Measurements from ENCODE around the gene TPRN.

TPRN gene

DNA sequence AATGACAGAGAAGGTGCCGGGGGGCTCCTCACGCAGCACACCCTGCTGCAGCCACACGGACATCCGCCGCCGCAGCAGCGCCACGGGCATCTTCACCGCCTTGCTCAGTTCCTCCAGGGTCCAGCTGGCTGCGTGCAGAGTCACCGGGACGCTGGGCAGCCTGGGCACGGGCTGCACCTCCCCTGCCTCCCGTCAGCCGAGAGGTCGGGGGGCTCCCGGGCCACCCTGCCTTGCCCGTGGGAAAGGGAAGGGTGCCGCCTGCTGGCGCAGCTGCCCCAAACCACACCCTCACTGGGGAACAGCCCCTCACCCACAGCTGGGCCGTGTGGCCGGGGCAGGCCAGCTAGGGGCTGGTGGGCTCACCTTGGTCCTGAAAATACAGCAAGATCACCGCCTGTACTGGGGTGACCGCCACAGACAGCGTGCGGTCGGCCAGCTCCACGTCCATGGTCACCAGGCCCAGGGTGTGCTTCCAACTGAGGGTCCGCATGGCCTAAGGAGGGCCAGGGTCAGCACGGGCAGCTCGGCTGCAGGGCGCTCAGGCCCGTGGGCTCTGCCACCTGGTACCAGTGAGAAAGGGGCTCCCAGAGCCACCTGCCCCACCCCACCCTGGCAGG is 25.1 kb downstream of the TPRN start:
- DNase-seq: no peak

DNA sequence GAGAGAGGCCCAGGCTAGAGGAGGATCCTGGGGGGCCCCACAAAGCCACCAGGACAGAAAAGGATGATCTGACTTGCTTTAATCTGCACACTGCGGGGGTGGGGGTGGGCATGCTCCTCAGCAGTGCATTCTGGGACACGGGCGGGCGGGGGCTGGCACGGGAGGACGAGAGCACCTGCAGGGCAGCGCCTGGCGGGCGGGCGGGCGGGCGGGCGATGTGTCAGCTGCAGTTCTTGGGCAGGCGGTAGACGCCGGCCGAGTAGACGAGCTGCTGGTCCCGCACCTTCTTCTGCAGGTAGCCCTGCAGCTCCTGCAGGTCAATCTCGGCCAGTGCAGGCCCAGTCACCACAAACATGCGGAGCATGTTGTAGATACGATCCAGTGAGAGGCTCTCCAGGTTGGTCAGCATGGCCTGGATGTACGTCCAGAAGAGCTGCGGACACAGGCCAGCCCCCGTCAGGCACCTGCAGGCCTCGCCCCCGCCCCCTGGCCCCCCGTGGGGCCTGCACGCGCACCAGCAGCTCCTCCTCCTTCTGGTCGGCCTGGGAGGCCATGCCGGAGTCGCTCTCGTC is 25.7 kb downstream of the TPRN start:
- peak in 3 of 56 donors; percentile 24 to 41 (median 28) for DNase-seq

DNA sequence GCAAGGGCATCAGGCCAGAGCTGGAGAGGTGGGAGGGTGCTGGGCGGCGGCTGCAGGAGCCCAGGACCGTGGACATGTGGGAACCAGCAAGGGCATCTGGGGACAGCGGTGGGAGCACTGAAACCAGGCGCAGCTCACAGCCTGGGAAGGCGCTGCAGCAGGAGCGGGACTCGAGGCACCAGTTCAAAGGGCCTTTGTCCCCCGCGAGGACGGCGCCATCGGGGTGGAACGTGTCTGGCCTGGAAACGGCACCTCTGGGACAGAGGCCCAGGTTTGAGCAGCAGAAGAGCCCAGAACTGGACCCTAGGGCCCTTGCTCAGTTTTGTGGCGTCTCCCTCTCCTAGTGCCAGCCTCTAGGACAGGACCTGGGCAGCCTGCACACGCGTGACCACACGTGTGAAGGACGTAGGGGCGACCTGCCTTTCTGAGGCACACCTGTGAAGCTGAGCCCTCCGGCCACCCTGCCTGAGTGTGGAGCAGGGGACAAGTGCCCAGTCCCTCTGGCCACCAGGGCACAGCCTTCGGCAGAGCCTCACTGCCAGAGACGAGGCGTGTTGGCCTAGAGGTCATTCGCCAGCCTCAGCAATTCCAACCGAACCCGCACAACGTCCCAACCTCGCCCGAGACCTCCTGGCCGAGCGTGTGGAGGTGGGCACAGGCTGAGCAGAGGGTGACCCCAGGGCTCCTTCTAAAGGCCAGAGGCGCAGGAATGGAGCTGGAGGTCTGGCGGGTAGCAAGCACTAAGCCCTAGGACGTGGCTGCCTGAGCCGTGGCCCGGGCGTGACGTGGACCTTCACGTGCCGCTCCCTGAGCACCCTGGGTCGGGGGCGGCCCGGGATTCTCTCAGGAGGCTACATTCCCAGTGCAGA is 26.5 kb downstream of the TPRN start:
- no peak for DNase-seq

GRCh38 chr9:137172901-137173795 is 27.4 kb downstream of the TPRN start:
- no peak for DNase-seq

GRCh38 chr9:137171149-137171900 is 29.2 kb downstream of the TPRN start:
- no peak for DNase-seq

GRCh38 chr9:137170486-137171148 is 29.9 kb downstream of the TPRN start:
- no peak for DNase-seq

DNA sequence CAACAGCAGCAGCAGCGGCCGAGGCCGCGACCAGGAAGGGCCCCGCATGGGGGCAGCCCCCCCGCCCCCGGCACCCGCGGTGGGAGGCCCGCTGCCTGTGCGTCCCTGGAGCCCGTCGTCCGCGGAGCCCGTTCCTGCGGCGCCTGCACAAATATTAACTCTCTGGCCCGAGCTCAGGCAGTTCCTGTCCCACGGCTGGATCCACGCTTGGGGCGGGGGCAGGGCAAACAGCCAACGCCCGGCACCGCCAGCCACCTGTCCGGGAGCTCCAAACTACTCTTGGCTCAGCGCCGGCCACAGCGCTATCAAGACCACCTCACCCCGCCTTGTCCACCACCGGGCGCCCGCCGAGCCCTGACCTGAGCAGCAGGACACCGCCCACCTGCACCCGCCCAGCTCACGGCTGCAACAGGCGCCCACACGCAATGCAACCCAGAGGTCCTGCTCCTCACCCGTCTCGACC is 30.6 kb downstream of the TPRN start, which contains the start of gene LRRC26:
TSS of gene LRRC26 (minus strand) at position 156 of the 463 bp plus-strand sequence. CDS start at position 48, 108 bp downstream.
- DNase-seq: no peak

DNA sequence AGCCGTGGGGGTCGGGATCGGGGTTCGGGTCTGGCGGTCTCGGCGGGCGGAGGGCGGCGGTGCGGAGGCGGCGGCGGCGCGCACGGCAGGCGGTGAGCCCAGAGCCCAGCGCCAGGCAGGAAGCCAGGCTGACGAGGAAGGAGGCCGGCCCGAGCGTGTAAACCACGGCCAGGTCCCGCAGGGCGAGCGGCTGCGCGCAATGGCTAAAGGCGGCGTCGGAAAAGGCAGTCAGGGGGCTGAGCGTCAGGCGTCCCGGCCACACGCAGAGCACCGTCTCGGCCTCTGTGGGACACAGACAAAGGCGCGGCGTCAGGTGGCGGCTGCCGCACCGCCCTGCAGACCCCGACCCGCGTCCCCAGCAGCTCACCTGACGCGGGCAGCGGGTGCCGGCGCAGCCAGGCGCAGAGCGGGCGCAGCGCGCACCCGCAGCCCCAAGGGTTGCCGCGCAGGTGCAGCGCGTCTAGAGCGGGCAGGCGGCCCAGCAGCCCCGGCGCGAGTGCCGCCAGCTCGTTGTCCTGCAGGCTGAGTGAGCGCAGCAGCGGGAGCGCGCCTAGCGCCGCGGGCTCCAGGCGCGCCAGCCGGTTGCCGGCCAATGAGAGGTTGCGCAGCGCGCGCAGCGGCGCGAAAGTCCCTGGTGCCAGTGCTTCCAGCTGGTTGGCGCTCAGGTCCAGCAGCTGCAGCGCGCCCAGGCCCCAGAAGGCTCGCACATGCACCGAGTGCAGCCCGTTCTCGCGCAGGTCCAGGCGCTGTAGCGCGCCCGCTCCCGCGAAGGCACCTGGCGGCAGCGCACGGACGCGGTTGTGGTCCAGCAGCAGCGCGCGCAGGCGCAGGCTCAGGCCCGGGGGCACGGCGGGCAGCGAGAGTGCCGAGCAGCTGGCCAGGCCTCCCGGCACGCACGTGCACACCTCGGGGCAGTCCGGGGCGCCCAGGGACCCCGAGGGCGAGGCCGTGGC is 31.4 kb downstream of the TPRN start:
- DNase-seq: peak in 10 of 56 donors; percentile 13 to 66 (median 43)

- DNase-seq: peak in 13 of 56 donors; percentile 23 to 66 (median 39)
Observed at GRCh38 chr9:137168573-137168903, 32.0 kb downstream of the TPRN start.

DNA sequence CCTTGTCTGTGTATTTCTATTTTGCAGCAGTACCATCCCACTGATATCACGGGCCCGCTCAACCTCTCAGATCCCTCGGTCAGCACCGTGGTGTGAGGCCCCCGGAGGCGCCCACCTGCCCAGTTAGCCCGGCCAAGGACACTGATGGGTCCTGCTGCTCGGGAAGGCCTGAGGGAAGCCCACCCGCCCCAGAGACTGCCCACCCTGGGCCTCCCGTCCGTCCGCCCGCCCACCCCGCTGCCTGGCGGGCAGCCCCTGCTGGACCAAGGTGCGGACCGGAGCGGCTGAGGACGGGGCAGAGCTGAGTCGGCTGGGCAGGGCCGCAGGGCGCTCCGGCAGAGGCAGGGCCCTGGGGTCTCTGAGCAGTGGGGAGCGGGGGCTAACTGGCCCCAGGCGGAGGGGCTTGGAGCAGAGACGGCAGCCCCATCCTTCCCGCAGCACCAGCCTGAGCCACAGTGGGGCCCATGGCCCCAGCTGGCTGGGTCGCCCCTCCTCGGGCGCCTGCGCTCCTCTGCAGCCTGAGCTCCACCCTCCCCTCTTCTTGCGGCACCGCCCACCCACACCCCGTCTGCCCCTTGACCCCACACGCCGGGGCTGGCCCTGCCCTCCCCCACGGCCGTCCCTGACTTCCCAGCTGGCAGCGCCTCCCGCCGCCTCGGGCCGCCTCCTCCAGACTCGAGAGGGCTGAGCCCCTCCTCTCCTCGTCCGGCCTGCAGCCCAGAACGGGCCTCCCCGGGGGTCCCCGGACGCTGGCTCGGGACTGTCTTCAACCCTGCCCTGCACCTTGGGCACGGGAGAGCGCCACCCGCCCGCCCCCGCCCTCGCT is 32.6 kb downstream of the TPRN start:
- peak in 2 of 56 donors; percentile 58 to 66 for DNase-seq

DNA sequence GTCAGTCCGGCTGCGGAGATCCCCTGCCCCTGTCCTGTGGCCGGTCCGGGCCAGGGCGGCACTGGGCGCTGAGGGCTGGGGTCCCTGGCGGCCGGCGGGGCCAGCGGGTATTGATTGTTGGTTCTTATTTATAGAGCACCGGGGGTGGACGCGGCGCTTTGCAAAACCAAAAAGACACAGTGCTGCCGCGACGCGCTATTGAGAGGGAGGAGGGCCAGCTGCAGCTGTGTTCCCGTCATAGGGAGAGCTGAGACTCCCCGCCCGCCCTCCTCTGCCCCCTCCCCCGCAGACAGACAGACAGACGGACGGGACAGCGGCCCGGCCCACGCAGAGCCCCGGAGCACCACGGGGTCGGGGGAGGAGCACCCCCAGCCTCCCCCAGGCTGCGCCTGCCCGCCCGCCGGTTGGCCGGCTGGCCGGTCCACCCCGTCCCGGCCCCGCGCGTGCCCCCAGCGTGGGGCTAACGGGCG is 33.2 kb downstream of the TPRN start:
- DNase-seq: peak in 1 of 56 donors; percentile 36

DNA sequence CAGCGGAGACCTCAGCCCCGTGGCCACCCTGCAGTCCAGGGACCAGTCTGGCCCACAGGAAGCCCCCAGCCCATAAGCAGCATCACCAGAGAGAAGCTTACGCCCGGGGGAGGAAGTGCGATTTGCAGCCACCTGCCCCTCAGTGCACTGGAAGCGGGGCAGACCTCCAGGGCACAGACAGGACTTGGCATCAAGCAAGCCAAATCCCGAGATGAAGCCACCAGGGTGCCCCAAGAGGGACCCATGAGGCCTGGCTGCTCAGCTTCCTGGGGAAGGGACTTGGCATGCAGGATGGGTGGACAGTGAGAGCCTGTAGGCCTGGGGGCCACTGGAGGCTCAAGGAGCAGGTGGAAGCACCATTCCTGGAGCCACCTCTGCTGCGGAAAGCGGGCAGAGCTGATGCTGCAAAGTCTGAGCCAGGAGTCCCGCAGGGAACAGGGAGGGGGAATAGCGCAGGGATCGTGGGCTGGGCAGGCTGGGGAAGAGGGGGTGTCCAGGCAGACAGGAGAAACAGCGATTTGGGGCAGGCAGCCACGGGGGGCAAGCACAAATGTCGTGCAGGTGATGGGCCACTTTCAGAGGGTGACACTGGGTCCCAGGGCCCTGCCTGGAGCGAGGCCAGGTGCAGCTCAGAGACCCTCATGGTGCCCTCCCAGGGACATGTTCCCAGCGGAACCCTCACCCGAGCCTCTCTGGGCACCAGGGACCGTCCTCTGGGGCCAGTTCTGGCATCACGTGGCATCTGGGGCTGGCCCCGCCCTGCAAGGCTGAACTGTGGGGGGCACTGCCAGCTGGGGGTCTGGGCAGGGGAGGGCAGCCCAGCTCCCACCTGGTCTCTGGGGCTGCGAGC is 33.9 kb downstream of the TPRN start:
- peak in 2 of 56 donors; percentile 17 to 29 for DNase-seq

- DNase-seq: no peak
Observed at GRCh38 chr9:137165250-137165836, 35.2 kb downstream of the TPRN start.

GRCh38 chr9:137164370-137165249 is 35.9 kb downstream of the TPRN start:
- no peak for DNase-seq

DNA sequence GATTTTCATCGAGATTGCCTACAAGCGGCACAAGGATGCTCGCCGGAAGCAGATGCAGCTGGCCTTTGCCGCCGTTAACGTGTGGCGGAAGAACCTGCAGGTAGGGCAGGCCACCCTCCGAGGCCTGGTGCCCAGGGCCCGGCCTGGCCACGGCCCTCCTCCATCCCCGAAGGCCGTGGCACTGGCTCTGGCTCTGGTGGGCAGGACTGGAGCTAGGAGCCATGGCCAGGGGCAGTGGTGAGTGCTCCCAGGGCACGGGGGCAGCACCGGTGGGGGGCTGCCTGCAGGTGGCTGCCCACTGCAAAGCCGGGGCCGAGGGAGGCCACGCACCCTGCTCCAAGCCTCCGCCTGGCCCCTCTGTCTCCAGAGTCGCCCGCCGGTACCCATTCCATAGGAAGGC is 36.7 kb downstream of the TPRN start:
- no peak for DNase-seq
